ENCODE measurements around the gene DCTN5.

DCTN5 gene

DNA sequence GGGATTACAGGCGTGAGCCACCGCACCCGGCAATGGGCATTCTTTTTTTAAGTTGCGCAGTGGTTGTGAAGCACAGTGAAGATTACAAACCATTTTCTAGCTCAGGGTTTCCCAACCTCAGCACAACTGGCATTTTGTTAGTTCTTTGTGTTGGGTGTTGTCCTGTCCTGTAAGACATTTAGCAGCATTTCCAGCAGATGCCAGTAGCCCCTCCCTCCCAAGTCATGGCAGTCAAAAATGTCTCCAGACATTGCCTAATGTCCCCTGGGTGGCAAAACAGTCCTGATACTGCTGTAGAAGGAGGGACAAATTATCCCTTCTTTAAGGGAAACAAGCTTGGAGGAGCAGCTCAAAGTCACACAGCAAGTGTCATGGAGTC, 53.0 kb downstream of the DCTN5 start:
- TF ChIP-seq, protein P1, sequence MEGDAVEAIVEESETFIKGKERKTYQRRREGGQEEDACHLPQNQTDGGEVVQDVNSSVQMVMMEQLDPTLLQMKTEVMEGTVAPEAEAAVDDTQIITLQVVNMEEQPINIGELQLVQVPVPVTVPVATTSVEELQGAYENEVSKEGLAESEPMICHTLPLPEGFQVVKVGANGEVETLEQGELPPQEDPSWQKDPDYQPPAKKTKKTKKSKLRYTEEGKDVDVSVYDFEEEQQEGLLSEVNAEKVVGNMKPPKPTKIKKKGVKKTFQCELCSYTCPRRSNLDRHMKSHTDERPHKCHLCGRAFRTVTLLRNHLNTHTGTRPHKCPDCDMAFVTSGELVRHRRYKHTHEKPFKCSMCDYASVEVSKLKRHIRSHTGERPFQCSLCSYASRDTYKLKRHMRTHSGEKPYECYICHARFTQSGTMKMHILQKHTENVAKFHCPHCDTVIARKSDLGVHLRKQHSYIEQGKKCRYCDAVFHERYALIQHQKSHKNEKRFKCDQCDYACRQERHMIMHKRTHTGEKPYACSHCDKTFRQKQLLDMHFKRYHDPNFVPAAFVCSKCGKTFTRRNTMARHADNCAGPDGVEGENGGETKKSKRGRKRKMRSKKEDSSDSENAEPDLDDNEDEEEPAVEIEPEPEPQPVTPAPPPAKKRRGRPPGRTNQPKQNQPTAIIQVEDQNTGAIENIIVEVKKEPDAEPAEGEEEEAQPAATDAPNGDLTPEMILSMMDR (IDR thresholded peaks at IDR 0.05; ENCODE audit: unreplicated experiment in 3 of 3), result no peak
- Mint-ChIP-seq H3K9me3 (no peaks in the 10 kb centered on the region), H3K27me3 (ENCODE audit: low read depth) (no peaks in the 10 kb centered on the region), H3K4me3 (peak overlapping the region; percentile 71 to 80 (median 75)), H3K4me1 (no peaks in the 10 kb centered on the region), H3K27ac (no peak overlapping the region), H3K36me3 (ENCODE audit: low read depth) (peaks cover 10% of the 10 kb centered on the region)

DNA sequence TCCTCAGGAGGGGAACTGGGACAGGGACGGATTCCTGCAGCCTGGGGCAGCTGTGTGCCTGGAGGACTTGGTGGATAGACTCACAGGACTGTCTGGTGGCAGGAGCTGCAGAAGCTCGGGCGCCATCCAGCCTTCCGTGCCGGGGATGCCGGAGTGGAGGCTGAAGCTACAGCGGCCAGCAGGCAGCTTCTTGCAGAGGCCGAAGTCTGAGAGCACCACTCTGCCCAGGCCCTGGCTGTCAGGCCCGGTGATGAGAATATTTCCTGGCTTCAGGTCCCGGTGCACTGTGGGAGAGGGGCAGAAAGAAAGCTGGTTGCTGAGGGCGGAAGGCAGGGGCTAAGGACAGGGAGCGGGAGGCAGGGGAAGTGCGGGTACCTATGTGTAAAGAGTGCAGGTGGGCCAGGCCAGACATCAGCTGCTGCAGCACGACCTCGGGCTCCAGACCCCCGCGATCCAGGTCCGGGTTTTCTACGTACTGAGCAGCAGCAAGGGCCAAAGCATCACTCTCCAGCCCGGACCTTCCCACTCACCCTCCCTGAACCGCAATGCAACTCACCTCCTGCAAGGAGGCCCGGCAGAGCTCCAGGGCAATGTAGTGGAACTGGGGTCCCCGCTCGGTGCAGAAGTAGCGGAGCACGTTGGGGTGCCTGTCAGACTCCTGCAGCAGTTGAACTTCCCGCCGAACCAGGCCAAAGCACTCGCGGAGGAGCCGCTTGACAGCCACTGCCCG, 53.5 kb downstream of the DCTN5 start:
- no peaks in the 10 kb centered on the region for H3K27me3 Mint-ChIP-seq (ENCODE audit: low read depth)
- peaks cover 5% of the 10 kb centered on the region for H3K36me3 Mint-ChIP-seq (ENCODE audit: low read depth)
- H3K4me1 Mint-ChIP-seq, result no peaks in the 10 kb centered on the region
- H3K9me3 Mint-ChIP-seq, result no peaks in the 10 kb centered on the region
- peak overlapping the region; percentile 71 to 80 (median 75) for H3K4me3 Mint-ChIP-seq
- H3K27ac Mint-ChIP-seq, result no peak overlapping the region
- TF ChIP-seq, protein P1 (IDR thresholded peaks at IDR 0.05; ENCODE audit: unreplicated experiment in 3 of 3), result no peak

DNA sequence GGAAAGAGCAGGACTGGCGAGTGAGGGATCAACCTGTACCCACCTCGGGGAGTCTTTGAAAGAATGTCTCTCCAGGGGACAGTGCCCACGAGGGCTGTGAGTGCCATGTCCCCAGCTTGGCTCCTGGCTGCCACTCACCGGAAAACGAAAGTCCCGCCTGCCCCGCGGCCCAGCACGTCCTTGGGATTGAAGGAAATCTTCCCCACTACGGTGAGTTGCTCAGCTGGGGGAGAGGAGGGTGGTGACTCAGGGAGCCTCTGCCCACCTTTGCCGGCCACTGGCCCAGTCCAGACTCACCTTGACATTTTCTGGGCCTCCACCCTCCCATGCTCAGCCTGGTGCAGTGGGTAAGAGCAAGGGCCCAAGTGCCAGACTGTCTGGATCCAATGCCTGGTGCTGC, 54.5 kb downstream of the DCTN5 start:
- Mint-ChIP-seq H3K27ac (no peak overlapping the region), H3K9me3 (no peaks in the 10 kb centered on the region), H3K36me3 (ENCODE audit: low read depth) (no peaks in the 10 kb centered on the region), H3K4me3 (no peak overlapping the region), H3K27me3 (ENCODE audit: low read depth) (peaks cover 4% of the 10 kb centered on the region), H3K4me1 (no peaks in the 10 kb centered on the region)
- TF ChIP-seq, protein P1 (IDR thresholded peaks at IDR 0.05; ENCODE audit: unreplicated experiment in 3 of 3), result no peak

DNA sequence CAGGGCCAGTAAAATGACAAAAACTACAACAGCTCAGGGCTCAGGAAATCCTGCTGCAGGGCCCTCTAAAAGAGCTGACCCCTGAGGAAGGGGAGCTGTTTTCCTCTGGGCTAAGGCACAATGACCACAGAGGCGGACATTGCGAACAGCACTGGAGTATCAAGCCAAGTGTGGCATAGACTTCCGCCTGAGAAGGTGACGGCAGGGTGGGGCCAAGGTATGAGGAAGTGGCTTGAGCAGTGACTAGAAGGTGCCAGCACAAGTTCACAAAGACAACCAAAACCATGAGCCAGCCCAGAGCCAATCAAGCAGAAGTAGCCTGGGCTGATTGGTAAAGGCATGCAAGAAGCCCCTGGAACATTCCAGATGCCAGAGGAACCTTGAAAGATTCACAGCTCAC, 57.8 kb downstream of the DCTN5 start:
- peaks cover 7% of the 10 kb centered on the region for H3K9me3 Mint-ChIP-seq
- H3K27me3 Mint-ChIP-seq (ENCODE audit: low read depth), result peaks cover 8% of the 10 kb centered on the region
- TF ChIP-seq, protein P1 (IDR thresholded peaks at IDR 0.05; ENCODE audit: unreplicated experiment in 3 of 3), result no peak

DNA sequence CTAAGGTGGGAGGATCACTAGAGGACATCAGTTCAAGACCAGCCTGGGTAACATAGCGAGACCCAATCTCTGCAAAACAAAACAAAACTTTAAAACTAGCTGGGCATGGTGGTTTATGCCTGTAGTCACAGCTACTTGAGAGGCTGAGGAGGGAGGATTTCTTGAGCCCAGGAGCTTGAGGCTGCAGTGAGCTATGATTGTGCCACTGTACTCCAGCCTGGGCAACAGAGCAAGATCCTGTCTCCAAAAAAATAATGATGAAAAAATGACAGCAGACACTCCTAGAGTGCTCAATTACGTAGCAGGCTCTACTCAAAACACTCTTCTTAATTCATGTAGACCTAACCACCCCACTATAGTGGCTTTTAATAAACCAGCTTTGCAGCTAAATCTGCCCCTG, 58.8 kb downstream of the DCTN5 start:
- Mint-ChIP-seq H3K27ac (no peak overlapping the region), H3K27me3 (ENCODE audit: low read depth) (peaks cover 15% of the 10 kb centered on the region), H3K4me1 (no peaks in the 10 kb centered on the region), H3K4me3 (no peak overlapping the region), H3K9me3 (peaks cover 7% of the 10 kb centered on the region), H3K36me3 (ENCODE audit: low read depth) (no peaks in the 10 kb centered on the region)
- TF ChIP-seq, protein P1 (IDR thresholded peaks at IDR 0.05; ENCODE audit: unreplicated experiment in 3 of 3), result no peak

More for the DNA sequence above, 57.8 kb downstream of the DCTN5 start:
- no peaks in the 10 kb centered on the region for H3K36me3 Mint-ChIP-seq (ENCODE audit: low read depth)
- no peak overlapping the region for H3K27ac Mint-ChIP-seq
- no peaks in the 10 kb centered on the region for H3K4me1 Mint-ChIP-seq
- no peak overlapping the region for H3K4me3 Mint-ChIP-seq

DNA sequence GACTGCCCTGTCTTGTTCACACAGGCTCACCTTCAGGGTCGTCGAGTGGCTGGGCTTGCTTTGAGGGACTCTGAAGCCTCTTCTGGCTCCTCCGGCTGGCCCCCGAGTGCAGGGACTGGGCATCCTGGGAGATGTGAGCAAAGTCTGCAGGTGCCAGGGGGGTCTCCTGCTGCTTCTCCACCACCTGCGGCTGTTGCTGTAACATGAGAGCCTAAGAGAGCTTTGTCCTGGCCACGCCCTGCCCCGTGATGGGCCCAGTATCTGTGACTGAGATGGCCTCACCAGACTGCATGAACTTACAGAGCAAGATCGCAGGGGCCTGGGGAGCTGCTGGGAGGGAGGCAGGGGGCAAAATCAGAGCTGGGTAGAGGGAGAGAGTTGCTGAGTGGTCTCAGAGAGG, 59.2 kb downstream of the DCTN5 start:
- TF ChIP-seq, protein P1 (IDR thresholded peaks at IDR 0.05; ENCODE audit: unreplicated experiment in 3 of 3), result no peak
- Mint-ChIP-seq H3K36me3 (ENCODE audit: low read depth) (no peaks in the 10 kb centered on the region), H3K4me1 (no peaks in the 10 kb centered on the region), H3K27ac (no peak overlapping the region), H3K4me3 (no peak overlapping the region), H3K27me3 (ENCODE audit: low read depth) (peaks cover 19% of the 10 kb centered on the region), H3K9me3 (peaks cover 7% of the 10 kb centered on the region)

Data from nephron (organoid).